AG04450 (cell line): ENCODE data around the gene SLC30A7. TPM values are rescaled to one million over a fixed set of nuclear protein-coding genes. Genes with fewer than 3 reads are reported as not detected.

Experiments used
- CTCF ChIA-PET: fragments of 300-600, 350-600 bp; formaldehyde crosslinking; extraction: SDS; loops from one replicate; lab custom pipeline; 2022; ENCODE audit warnings: antibody characterized with exemption, inconsistent platforms; lab: Charles Lee
- POLR2A ChIA-PET: fragments of 350-600 bp; formaldehyde crosslinking; extraction: SDS; loops from one replicate; lab custom pipeline; 2021; ENCODE audit warnings: antibody characterized with exemption, inconsistent platforms; lab: Yijun Ruan, JAX
- DNase-seq: peaks from one replicate; pipeline ENCODE4 v3.0.0-alpha.2; 2011; ENCODE audit warnings: low read depth, low spot score
- H3K27ac ChIP-seq: one replicate; pipeline ENCODE4 v1.5.1; 2012; ENCODE audit warnings: low read depth, low read length, control low read depth
- H3K27me3 ChIP-seq: one replicate; pipeline ENCODE4 v1.6.0; 2012; ENCODE audit warnings: low read length; ENCODE audit not compliant: control insufficient read depth, insufficient read depth
- H3K4me3 ChIP-seq: 2 replicates; pipeline ENCODE4 v1.5.1; 2011; ENCODE audit warnings: mild to moderate bottlenecking, low read depth, low read length, control low read depth
- H3K9me3 ChIP-seq: 2 replicates; pipeline ENCODE4 v1.5.1; 2012; ENCODE audit warnings: low read length; ENCODE audit not compliant: control insufficient read depth, insufficient read depth
- CTCF ChIP-seq: IDR thresholded peaks from 2 replicates; pipeline ENCODE4 v1.5.1; 2011; ENCODE audit warnings: low read depth, low read length, control low read depth, inconsistent platforms
- polyA plus RNA-seq: library from polyadenylated mRNA; depleted of rRNA; stranded (reverse); fragments of >200 nt; gene quantifications from 2 replicates; pipeline ENCODE4 v1.2.3, GENCODE V29; 2011

SLC30A7 gene
- polyA plus RNA-seq, 1 experiment, result 15.1 TPM

- Histone ChIP-seq H3K9me3 (no peaks in the 10 kb centered on the region), H3K27me3 (no peaks in the 10 kb centered on the region), H3K27ac (no peak overlapping the region), H3K4me3 (no peak overlapping the region)
- no peak for DNase-seq
- TF ChIP-seq CTCF, result no peak
- ChIA-PET POLR2A (no interaction called here), CTCF (interaction anchor here (1.2 to 3.6 kb wide), 4 partner anchors 11 to 381 kb away, joined by 4 to 12 read pairs (median 8); no protein-coding TSS in a partner anchor)
Observed at GRCh38 chr1:100907887-100908286, 12.0 kb downstream of the SLC30A7 start.

GRCh38 chr1:100909018-100909417 lies 13.1 kb downstream of the SLC30A7 start:
- Histone ChIP-seq H3K4me3 (no peak overlapping the region), H3K9me3 (no peaks in the 10 kb centered on the region), H3K27ac (no peak overlapping the region), H3K27me3 (no peaks in the 10 kb centered on the region)
- ChIA-PET CTCF (interaction anchor here (0.6 to 3.6 kb wide), 7 partner anchors 10 to 556 kb away, joined by 3 to 10 read pairs (median 4); no protein-coding TSS in a partner anchor), POLR2A (no interaction called here)
- no peak for DNase-seq
- no peak for TF ChIP-seq CTCF

GRCh38 chr1:100912019-100912418 lies 16.1 kb downstream of the SLC30A7 start:
- POLR2A ChIA-PET, result no interaction called here
- H3K27ac ChIP-seq, result no peak overlapping the region
- DNase-seq, result no peak
- no peaks in the 10 kb centered on the region for H3K27me3 ChIP-seq
- no peak for TF ChIP-seq CTCF
- H3K4me3 ChIP-seq, result no peak overlapping the region
- CTCF ChIA-PET, result interaction anchor here (1.2 to 2.1 kb wide), 3 partner anchors 9 to 376 kb away, joined by 3 to 8 read pairs (median 7); no protein-coding TSS in a partner anchor
- H3K9me3 ChIP-seq, result no peaks in the 10 kb centered on the region

- Histone ChIP-seq H3K27ac (no peak overlapping the region), H3K4me3 (no peak overlapping the region), H3K9me3 (no peaks in the 10 kb centered on the region), H3K27me3 (no peaks in the 10 kb centered on the region)
- DNase-seq, result peak; percentile 21
- TF ChIP-seq CTCF, result peak; percentile 59
- CTCF ChIA-PET, result interaction anchor here (0.5 to 6.3 kb wide), 16 partner anchors 10 to 465 kb away, joined by 3 to 149 read pairs (median 3); partner anchors contain the start of gene S1PR1
- POLR2A ChIA-PET, result no interaction called here
Observed at GRCh38 chr1:100921110-100921706, 25.3 kb downstream of the SLC30A7 start.

- no peak for DNase-seq
- ChIA-PET POLR2A (no interaction called here), CTCF (interaction anchor here (4.3 to 6.3 kb wide), 2 partner anchors 315 to 364 kb away, joined by 73 to 149 read pairs; partner anchors contain the start of gene S1PR1)
- H3K9me3 ChIP-seq, result no peaks in the 10 kb centered on the region
- no peak overlapping the region for H3K27ac ChIP-seq
- TF ChIP-seq CTCF, result no peak
- no peak overlapping the region for H3K4me3 ChIP-seq
- H3K27me3 ChIP-seq, result no peaks in the 10 kb centered on the region
Observed at GRCh38 chr1:100924212-100924611, 28.3 kb downstream of the SLC30A7 start.
